ENCODE results near the gene MLLT1.

DNA sequence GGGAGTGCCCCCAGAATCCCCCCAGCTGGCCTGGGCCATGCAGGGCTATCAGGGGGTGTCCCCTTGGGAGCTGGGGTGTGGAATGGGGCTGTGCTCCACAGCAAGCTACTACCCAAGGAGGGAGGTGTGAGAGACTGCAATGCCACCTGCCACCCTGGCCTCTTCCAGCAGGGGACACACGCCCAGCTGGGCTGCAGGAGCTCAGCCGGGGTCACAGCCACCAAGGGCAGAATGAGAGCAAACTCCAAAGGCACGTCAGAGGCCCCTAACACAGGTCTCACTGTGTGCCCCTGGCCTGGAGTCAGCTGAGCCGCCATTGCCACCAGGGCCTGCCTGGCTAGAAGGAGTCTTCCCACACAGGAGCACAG is 55.5 kb downstream of the MLLT1 start:
- no peak for TF ChIP-seq POLR2A (IDR thresholded peaks at IDR 0.05)
- TF ChIP-seq, protein P1, sequence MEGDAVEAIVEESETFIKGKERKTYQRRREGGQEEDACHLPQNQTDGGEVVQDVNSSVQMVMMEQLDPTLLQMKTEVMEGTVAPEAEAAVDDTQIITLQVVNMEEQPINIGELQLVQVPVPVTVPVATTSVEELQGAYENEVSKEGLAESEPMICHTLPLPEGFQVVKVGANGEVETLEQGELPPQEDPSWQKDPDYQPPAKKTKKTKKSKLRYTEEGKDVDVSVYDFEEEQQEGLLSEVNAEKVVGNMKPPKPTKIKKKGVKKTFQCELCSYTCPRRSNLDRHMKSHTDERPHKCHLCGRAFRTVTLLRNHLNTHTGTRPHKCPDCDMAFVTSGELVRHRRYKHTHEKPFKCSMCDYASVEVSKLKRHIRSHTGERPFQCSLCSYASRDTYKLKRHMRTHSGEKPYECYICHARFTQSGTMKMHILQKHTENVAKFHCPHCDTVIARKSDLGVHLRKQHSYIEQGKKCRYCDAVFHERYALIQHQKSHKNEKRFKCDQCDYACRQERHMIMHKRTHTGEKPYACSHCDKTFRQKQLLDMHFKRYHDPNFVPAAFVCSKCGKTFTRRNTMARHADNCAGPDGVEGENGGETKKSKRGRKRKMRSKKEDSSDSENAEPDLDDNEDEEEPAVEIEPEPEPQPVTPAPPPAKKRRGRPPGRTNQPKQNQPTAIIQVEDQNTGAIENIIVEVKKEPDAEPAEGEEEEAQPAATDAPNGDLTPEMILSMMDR (IDR thresholded peaks at IDR 0.05), result no peak

All from suprapubic skin (tissue), 3 donors.